ENCODE data around the gene HS3ST1.

Gene HS3ST1

GRCh38 chr4:11428231-11428898, at the start of gene HS3ST1:
Gene HS3ST1 (minus strand): TSS chr4:11428894. CDS start chr4:11400005, 28,889 bp downstream.
- H3K27me3 ChIP-seq (ENCODE audit: low read length), result no peaks in the 10 kb centered on the region
- no peak within 1 kb of the TSS for H3K9ac ChIP-seq (ENCODE audit: low read length)

GRCh38 chr4:11475871-11476270, 47.2 kb upstream of the HS3ST1 start:
- Histone ChIP-seq H3F3A (ENCODE audit: insufficient read depth) (no peaks in the 10 kb centered on the region), H3K27ac (ENCODE audit: low read depth, low read length) (no peak overlapping the region), H3K79me2 (ENCODE audit: insufficient read depth, low read length) (no peaks in the 10 kb centered on the region), H3K27me3 (ENCODE audit: low read length) (no peaks in the 10 kb centered on the region), H3K9me3 (ENCODE audit: insufficient read depth, low read length) (no peaks in the 10 kb centered on the region), H3K4me2 (ENCODE audit: low read depth, low read length, poor library complexity, severe bottlenecking) (no peak overlapping the region), H2AFZ (ENCODE audit: low read depth, low read length, severe bottlenecking) (no peak overlapping the region), H3K9ac (ENCODE audit: low read length) (no peak overlapping the region), H3K9me2 (replicated peaks; ENCODE audit: insufficient read depth, low read length) (no peaks in the 10 kb centered on the region), H3K36me3 (ENCODE audit: low read length) (no peaks in the 10 kb centered on the region), H4K20me1 (ENCODE audit: low read depth, low read length) (no peaks in the 10 kb centered on the region), H3K4me3 (ENCODE audit: insufficient read depth, low read length, poor library complexity, severe bottlenecking) (no peak overlapping the region)
- TF ChIP-seq EZH2phosphoT487 (conservative IDR thresholded peaks at IDR 0.05; ENCODE audit: low read length), result no peak
- TF ChIP-seq CTCF (IDR thresholded peaks at IDR 0.05; ENCODE audit: insufficient read depth, low read length, poor library complexity, severe bottlenecking), result no peak

More at GRCh38 chr4:11428231-11428898, at the start of gene HS3ST1:
- Histone ChIP-seq H3F3A (ENCODE audit: insufficient read depth) (no peaks in the 10 kb centered on the region), H3K79me2 (ENCODE audit: insufficient read depth, low read length) (no peaks in the 10 kb centered on the region), H3K36me3 (ENCODE audit: low read length) (no peaks in the 10 kb centered on the region), H4K20me1 (ENCODE audit: low read depth, low read length) (no peaks in the 10 kb centered on the region), H3K9me3 (ENCODE audit: insufficient read depth, low read length) (no peaks in the 10 kb centered on the region), H3K9me2 (replicated peaks; ENCODE audit: insufficient read depth, low read length) (no peaks in the 10 kb centered on the region), H3K27ac (ENCODE audit: low read depth, low read length) (no peak within 1 kb of the TSS), H3K4me2 (ENCODE audit: low read depth, low read length, poor library complexity, severe bottlenecking) (no peak within 1 kb of the TSS), H3K4me3 (ENCODE audit: insufficient read depth, low read length, poor library complexity, severe bottlenecking) (no peak within 1 kb of the TSS), H2AFZ (ENCODE audit: low read depth, low read length, severe bottlenecking) (no peak within 1 kb of the TSS)
- TF ChIP-seq CTCF (IDR thresholded peaks at IDR 0.05; ENCODE audit: insufficient read depth, low read length, poor library complexity, severe bottlenecking) (no peak), EZH2phosphoT487 (conservative IDR thresholded peaks at IDR 0.05; ENCODE audit: low read length) (no peak)

DNA sequence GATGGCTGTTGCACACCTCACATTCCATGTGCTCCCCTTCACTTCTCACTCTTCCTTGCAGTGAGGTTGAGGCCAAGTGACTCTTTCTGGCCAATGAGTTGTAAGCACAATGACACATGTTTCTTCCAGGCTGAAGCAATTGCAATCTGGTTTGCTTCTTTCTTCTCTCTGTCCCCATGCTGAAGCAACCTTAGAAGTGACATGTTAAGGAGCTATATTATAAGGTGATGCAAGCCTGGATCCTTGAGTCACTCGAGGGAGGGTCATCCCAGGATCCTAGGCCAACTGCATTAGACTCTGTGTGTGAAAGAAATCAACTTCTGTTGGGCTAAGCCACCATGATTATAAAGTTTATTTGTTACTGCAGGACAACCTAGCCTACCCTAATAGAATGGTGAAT, 45.5 kb upstream of the HS3ST1 start:
- H3F3A ChIP-seq (ENCODE audit: insufficient read depth), result no peaks in the 10 kb centered on the region
- no peak overlapping the region for H3K27ac ChIP-seq (ENCODE audit: low read depth, low read length)
- TF ChIP-seq EZH2phosphoT487 (conservative IDR thresholded peaks at IDR 0.05; ENCODE audit: low read length) (no peak), CTCF (IDR thresholded peaks at IDR 0.05; ENCODE audit: insufficient read depth, low read length, poor library complexity, severe bottlenecking) (no peak)
- no peak overlapping the region for H3K4me2 ChIP-seq (ENCODE audit: low read depth, low read length, poor library complexity, severe bottlenecking)
- H4K20me1 ChIP-seq (ENCODE audit: low read depth, low read length), result no peaks in the 10 kb centered on the region
- H3K4me3 ChIP-seq (ENCODE audit: insufficient read depth, low read length, poor library complexity, severe bottlenecking), result no peak overlapping the region
- H3K79me2 ChIP-seq (ENCODE audit: insufficient read depth, low read length), result no peaks in the 10 kb centered on the region
- H3K27me3 ChIP-seq (ENCODE audit: low read length), result no peaks in the 10 kb centered on the region
- no peaks in the 10 kb centered on the region for H3K9me3 ChIP-seq (ENCODE audit: insufficient read depth, low read length)
- H2AFZ ChIP-seq (ENCODE audit: low read depth, low read length, severe bottlenecking), result no peak overlapping the region
- no peaks in the 10 kb centered on the region for H3K9me2 ChIP-seq (replicated peaks; ENCODE audit: insufficient read depth, low read length)
- H3K36me3 ChIP-seq (ENCODE audit: low read length), result no peaks in the 10 kb centered on the region
- no peak overlapping the region for H3K9ac ChIP-seq (ENCODE audit: low read length)

Measured in SU-DHL-6 (cell line).